NCI-H1417 (cell line): ENCODE measurements around the gene CCDC69.

ENCODE experiments used
- DNase-seq, 3 experiments: peaks; one replicate each; lab custom pipeline; 2025; lab: John Stamatoyannopoulos, UW

The CCDC69 gene

DNA sequence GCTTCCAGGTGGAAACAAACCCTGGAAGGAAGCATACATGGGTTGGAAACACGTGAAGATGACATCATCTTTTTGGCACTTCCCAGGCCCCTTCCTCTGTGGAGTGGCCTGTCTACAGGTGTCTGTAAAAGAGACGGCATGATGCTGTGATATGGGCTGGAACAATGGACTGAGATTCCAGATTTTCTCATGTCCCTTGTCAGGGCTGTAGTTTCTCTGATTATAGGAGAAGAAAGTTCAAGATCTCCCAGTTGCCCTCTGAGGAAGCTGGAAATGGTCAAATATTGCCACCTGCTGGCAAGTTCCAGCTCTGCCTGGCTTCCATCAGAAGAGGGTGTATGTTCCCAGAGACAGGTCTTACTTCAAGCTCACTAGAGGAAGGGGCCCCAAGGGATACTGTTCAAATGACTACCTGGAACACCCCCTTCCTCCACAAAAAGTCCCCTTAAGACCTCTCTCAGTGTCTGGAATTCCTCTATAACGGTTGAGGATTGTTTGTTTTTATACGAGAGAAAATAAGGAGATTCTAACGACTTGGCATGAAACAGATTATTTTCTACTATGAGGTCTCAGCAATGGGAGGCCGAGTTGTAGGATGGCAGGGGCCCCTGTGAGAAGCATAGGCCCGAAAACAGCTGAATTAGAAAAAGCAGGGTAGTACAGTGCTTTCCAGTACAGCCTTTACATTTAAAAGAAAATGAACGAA is 59.1 kb downstream of the CCDC69 start:
- peak; percentile 32 to 81 (median 76) for DNase-seq

DNA sequence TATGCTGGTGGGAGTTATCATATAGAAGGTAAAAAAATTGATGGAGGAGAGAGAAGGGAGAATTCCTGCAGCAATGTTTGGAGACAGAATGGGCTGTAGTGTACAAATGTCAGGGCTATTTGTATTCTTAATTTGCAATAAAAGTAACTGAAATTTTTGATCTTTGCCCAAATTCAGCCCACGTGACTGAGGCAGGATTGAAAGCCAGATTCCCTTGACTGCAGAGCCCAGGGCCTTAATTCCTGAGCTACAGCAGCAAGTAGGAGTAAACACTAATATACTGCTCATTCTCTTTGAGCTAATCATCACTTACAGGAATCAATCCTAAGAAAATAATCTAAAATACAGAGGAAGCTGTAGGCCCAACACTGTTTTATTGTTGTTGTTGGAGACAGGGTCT is 61.1 kb downstream of the CCDC69 start:
- DNase-seq, result no peak

DNA sequence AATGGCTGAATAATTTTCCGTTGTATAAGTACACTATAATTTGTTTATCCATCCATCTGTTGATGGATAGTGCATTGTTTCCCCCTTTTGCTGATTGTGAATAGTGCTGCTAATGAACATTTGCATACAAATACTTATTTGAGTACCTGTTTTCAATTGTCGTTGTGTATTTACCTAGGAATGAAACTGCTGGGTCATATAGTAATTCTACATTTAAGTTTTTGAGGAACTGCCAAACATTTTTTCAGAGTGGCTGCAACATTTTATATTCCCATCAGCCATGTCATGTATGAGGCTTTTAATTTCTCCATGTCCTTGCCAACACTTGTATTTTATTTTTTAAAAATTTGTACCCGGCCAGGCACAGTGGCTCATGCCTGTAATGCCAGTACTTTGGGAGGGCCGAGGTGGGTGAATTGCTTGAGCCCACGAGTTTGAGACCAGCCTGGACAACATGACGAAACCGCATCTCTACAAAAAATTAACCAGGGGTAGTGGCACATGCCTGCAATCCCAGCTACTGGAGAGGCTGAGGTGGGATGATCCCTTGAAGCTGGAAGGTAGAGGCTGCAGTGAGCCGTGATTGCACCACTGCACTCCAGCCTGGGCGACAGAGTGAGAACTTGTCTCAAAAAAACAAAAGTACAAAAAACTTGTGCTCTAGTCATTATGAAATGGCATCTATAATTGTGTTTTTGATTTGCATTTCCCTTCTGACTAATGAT is 64.1 kb downstream of the CCDC69 start:
- no peak for DNase-seq

DNA sequence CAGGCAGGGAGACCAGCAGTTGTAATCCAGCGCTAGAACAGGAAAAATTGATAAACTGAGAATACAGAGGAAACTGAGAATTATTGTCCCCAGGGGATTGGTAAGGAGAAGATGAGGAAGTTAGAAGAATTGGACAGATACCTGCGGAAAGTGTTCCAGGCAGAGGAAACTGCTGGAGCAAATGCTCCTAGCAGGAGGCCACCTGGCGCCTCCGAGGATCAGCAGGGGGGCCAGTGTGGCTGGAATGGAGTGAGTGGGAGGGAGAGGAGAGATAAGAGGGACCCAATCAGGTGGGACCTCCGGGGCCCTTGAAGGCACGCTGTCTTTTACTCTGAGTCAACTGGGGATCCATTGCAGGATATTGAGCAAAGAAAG is 65.6 kb downstream of the CCDC69 start:
- DNase-seq, result peak in 1 of 3 experiments; percentile 36

DNA sequence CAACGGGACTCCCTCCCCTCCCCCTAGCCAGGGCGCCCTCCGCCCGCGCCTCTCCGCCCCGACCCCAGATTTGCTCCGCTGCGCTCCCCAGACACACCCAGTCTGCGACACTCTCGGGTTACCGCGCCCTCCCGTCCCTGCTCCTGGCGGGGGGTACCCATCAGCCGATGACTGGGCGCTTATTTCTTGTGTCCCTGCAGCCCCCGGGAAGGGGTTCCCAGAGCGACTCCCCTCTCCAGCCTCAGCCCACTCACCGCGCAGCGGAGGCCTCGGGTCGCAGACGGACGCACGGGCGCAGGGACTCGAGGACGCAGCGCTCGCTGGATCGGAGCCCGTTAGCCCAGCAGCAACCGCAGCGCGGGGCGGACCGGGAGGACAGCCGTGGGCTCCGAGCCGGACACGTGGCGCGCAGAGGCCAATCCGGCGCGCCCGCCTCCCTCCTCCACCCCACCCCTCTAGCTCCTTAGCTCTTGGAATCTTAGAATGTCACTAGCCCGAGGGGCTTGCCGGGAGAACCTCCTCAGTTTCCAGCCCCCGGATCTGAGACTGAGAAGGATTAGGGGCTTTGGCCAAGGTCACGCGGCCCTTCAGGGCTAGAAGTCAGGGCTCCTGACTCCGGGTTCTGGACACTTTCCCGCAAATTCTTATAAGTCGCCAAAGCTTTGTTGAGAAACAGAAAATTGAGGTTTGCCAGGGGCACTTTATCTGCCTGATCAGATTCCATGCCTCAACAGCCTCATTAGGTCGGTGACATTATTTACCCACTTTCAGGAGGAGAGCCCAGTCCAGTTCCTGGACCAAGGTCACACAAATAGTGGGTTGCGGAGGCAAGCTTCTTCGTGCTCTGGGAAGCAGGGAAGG is 66.2 kb downstream of the CCDC69 start, which contains the start of gene ANXA6:
Gene ANXA6, minus strand, starts transcription at position 354 of the 861 bp plus-strand sequence. CDS start 9,878 bp downstream, outside the sequence.
- DNase-seq, result peak; percentile 65 to 72 (median 65)

DNA sequence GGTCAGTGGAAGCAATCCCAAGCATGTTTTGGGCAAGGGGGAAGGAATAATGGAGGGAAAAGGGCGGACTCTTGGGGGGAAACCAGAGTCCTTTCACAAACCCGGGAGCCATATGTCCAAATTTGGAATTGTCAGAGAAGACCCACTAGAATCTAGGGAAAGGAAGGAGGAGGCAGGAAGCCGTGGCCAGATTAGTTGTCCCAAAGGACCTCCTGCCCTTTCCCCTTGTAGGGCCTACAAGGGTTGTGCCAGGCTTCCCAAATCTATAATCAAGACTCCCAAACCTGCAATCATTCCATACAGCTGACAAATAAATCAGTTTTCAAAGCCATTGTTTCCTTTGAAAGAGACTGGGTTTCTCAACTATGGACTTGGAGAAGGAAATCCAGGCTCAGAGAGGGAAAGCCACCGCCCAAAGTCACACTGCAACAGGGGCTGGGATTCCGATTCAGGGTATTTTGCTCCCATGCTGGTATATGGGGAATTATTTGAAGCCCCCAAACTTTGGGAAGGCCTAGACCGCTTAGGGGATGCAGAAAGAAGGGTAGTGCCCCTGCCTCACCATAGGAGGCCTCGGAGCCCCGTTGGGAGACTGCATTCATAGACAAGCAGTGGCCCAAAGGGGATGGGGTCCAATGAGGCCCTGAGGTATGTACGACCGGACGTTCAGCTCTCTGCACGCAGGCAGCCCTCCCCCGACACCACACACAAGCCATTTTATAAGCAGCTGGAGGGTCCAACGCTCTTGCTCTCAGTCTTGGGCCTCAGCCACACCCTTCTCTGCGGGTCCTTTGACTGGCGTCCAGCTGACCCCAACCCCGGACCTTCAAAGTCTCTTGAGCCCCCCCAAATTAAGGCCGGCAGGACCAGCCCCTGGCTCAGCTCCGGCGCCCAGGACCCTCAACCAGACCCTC is 67.1 kb downstream of the CCDC69 start:
- DNase-seq, result no peak

DNA sequence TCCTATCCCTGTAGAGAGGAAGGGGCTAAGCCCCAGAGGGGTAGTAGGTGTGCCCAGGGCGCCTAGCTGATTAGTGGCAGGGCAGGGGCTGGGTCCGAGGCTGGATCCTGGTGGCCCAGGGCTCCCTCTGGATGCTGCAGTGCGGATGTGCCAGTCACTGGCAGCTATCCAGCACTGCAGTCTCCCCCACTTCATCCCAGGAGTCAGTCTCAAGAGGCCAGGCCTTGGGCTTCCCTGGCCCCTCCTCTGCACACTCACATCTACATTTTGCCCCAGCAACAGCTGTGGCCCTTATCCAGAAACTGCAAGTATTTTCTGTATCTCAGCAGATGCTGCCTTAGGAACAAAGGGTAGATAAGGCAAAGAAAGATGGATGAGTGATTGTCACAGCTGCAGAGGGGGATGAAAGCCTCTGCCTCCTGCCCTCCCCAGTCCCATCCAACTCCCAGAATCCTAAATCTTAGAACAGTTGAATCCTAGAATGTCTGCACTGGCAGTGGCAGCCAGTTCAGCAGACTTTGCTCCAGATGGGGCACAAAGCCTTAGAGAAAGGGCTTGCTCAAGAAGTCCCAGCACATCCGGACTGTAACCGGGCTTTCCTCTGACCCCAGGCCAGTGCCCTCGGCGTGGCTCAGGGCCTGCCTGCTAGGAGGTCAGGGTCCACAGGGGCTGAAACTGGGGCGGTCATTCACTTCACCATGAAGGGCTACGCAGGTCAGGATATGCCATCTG is 68.0 kb downstream of the CCDC69 start:
- DNase-seq, result peak in 2 of 3 experiments; percentile 6 to 64

DNA sequence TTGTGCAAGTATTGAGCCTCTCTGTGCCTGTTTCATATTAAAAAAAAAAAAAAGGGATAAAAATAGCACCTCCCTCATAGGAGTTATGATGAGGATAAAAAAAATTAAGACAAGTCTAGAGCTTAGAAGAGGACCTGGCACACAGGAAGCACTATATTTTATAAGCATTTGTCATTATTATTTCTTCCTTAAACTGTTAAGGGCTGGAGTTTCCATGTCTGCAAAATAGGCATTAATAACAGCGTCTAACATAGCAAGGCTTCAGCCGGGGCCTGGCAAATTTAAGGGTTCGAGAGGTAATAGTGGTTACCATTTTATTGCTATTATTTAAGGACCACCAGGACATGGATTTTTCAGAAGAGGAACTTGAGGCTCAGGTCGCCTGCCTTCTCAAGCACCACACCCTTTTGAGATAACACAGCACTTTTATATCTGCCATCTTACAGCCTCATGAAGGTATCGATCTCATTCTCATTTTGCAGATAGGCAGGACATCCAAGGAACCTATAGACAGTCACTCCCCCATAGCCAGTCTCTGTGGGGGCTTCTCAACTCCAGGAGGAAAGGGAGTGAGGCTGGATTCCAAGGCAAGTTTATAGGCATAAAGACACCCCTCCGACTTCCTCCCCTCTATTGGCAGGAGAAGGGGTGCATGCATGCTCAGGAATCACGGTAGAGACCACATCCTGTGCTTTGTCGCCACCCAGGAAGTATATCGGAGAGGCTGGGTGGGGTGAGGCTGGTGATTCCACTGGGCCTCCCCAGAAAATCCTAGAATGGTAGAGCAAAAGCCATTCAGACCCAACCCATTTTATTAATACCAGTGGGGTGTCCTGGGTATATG is 68.7 kb downstream of the CCDC69 start:
- no peak for DNase-seq

DNA sequence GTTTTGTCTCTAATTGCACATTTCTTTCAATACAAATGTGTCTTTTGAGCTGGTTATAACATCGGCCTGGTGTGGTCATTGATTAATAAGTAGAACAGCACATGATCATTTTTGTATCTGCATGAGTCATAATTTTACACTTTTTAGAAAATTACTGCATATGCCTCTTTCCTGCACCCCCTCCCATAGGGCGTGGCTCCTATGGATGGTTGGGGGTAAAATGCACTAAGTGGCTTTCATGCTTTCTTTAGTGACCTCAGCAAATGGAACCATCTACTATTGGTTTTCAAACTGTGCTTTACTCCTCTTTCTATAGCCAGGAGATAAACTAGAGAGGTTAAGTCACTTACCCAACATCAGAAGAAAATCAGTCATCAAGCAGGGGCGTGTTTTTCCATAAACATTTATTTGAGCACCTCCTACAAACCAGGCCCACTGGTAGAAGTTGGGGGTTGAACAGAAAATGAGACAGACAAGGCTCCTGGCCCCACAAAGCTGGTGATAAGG is 70.1 kb downstream of the CCDC69 start:
- no peak for DNase-seq

DNA sequence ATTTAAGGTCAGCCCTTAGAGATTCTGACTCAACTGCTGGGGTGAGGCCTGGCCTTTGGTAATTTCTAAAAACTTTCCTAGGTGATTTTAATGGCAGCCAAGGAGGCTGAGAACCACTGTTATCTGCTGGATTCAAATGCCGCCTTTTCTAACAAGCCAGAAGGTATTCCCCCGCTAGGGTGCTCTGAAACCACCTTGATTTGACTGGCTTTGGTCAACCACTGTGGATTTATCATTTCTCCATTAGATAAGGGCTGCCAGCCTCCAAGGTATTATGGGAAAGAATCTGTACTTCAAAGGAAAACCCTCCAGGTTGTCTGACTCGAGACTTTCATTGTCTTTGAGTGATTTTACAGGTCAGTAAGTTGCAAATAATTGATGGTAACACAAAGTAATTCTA is 70.6 kb downstream of the CCDC69 start:
- no peak for DNase-seq

DNA sequence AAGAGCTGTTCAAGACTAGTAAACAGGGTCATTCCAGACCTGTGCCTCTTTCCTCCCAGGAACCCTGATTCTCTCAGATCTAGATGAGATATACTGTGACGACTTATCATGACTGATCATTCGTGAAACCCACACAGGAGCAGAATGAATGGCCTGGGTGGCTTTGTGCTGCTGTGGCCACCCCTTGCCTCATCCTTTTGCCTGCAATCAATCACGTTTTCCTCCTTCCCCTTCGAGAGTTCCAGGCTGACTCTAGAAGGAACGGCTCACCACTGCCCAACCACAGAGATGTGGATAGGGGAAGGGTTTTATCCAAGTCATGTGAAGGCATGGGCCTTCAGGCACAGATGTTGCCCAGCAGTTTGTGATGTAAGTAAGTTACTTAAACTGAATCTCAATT is 72.1 kb downstream of the CCDC69 start:
- no peak for DNase-seq

DNA sequence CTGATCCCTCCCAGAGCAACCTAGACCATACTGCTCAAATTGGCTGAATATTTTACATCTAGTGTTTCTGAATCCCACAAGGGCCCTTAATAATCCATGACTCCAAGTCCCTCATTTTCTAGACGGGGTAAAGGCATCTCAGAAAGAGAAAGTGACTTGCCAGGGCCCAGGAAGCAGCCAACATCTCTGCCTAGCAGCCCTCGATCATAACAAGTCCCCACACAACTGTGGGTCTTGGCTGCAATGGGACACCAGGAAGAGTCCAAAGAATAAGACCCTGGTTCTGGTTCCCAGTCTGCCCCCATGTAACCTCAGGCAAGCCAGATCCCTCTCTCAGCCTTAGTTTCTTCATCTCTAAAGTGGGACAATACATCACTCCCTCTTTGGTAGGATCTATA is 72.6 kb downstream of the CCDC69 start:
- DNase-seq, result no peak

DNA sequence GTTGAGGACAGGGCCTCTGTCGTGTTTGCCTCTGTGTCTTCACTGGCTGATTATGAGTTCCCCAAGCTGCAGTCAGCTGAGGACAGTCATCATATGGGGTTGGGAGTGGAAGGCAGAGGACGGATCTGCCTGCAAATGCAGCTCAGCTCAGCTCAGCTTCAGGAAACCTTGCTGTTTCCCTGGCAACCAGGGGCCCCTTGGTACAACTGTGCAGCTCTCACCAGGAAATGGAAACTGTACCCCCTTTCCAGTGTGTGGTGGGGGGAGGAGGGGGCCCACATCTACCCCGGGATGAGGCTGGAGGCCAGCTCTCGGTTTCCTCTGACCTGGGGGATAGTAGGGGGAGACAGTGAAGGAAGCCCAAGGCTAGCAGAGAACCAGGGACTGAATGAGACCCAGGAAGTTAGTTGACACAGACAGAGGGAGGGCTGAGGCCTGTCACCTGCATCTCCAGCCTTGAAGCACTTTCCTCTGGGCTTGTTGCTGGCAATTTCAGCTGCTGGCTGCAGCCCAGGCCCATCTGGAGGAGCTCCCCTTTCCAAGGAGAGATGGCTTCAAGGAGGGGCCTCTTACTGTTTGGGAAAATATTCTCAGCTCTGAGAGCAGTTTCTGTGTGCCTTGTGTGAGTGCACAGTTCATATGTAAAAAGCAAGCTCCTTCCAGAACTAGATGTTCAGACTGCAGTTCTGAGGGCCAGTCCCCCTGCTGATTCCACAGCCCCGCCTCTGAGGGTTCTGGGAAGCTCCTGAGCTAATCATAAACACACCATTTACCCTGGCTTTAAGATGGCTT is 73.2 kb downstream of the CCDC69 start:
- peak; percentile 27 to 72 (median 52) for DNase-seq

DNA sequence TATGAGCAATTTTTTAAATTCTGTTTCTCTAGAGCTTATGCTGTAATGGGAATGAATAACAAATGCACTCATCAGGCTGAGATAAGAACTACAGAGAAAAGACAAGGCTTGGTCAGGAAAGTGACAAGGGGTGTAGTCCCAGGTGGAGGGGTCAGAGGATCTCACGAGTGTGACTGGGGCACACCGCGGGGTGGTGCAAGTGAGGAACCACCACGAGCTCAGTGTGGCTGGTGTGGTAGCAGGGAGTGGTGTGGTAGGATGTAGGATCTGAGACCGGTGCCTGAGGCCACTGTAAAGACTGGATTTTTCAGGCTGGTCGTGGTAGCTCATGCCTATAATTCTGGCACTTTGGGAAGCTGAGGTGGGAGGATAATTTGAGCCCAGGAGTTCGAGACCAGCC is 75.3 kb downstream of the CCDC69 start:
- DNase-seq, result no peak

DNA sequence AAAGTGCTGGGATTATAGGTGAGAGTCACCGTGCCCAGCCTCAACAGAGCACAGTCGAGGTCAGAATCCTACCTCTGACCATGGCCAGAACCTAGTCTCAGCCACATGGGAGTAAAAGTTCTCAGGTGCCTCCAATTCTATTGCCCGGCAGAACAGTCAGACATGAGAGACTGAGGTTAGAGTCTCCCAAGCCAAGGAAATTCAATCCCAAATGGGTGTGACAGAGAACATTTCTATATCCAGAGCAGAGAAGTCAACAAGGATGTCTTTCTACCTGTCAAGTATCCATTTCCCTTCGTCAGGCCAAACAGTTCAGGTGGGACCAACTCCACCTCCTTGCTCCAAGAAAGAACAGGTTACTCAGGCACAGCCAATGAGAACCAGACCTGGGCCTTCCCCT is 76.9 kb downstream of the CCDC69 start:
- DNase-seq, result no peak

DNA sequence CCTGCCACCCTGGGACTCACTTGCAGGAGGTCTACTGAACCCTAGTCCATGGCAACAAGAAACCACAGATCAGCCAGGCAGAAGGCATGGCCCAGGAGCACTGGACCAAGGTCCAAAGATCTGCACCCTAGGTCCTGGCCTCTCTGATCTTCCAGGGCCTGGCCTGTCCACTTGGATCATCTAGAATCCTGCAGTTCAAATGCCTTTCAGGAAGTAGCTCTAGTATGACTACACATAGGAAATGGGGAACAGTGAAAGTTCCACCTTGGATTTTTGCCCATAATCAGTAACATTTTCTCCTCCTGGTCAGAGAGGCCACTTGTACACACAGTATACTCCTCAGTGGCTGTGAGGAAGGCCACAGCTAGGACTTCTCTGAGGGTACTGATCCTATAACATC is 77.8 kb downstream of the CCDC69 start:
- DNase-seq, result no peak

DNA sequence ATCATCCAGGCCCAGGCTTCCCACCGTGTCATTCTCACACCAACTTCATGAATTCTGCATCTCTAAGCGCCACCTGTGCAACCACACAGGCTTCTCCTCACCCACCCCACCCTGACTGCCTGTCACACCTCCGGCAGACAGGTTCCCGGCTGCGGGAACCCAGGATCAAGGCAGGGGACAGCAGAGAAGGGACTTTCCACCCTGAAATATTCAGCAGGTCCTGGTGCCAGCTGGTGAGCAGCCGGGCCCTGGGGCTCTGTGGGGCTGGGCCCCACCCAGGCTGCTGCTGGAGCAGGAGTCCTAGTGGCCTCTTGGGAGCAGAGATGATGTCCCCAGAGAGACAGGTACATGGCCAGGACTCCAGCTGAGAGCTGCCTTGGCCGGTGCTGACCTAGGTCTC is 79.0 kb downstream of the CCDC69 start:
- no peak for DNase-seq

DNA sequence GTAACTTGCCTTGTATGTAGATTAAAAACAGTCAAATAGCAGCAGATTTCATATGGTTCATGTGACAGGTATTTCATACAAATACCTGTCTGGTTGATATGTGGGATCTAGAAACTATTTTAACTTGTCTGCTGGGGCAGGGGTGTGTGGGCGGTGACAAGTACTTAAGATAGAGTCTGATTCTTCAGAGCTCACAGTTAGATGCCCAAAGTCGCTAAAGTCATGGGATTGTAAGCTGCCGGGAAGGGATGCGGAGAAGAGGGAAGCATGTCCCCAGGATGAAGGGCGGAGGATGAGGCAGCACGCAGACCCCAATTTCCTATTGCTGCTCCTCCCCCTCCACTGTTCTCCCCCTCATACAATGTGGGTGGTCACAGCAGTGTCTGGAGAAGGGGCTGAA is 79.6 kb downstream of the CCDC69 start:
- DNase-seq, result no peak

DNA sequence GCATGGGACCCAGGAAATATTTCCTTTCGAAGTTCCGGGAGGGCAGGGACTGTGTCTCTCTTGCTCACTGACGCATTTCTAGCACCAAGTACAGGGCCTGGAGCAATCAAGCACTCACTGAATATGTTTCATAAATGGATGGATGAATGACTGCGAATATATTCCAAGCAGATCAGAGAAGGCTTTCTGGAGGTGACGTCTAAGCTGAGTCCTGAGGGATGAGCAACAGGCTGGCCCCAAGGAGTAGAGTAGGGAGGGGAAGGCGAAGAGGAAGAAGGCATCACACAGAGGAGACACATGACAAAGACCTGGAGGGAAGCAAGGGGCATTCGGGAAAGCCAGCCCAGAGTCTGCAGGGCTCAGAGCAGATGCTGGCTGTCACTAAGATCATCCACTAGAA is 80.2 kb downstream of the CCDC69 start:
- no peak for DNase-seq
